GM21717 (cell line): Measurements from ENCODE around the gene ELL2.

Experiments
- ATAC-seq: cut with Tn5 transposase; IDR thresholded peaks from one replicate; pipeline ENCODE4 v1.9.1; 2021; ENCODE audit warnings: mild to moderate bottlenecking, moderate library complexity; ENCODE audit not compliant: unreplicated experiment

ELL2 gene

GRCh38 chr5:95961617-95962474 is at the start of gene ELL2:
ELL2 (minus strand) TSS chr5:95961851; CDS start chr5:95961721, 130 bp downstream.
- peak; percentile 91 for ATAC-seq

- no peak for ATAC-seq
These were observed 47.5 kb upstream of the ELL2 start for GRCh38 chr5:96008987-96009647.

GRCh38 chr5:96008487-96008886 is 46.8 kb upstream of the ELL2 start:
- ATAC-seq = no peak

GRCh38 chr5:96007051-96007450 is 45.4 kb upstream of the ELL2 start:
- ATAC-seq = no peak

- no peak for ATAC-seq
These were observed 44.6 kb upstream of the ELL2 start for GRCh38 chr5:96006291-96006690.

- ATAC-seq = no peak
These were observed 43.1 kb upstream of the ELL2 start for GRCh38 chr5:96004754-96005153.

- no peak for ATAC-seq
These were observed 42.4 kb upstream of the ELL2 start for GRCh38 chr5:96004087-96004486.

GRCh38 chr5:96001262-96001661 is 39.6 kb upstream of the ELL2 start:
- ATAC-seq = no peak

- no peak for ATAC-seq
These were observed 38.7 kb upstream of the ELL2 start for GRCh38 chr5:96000308-96000707.

GRCh38 chr5:95996904-95997723 is 35.5 kb upstream of the ELL2 start:
- no peak for ATAC-seq

- no peak for ATAC-seq
These were observed 34.4 kb upstream of the ELL2 start for GRCh38 chr5:95995962-95996489.

GRCh38 chr5:95993776-95994175 is 32.1 kb upstream of the ELL2 start:
- no peak for ATAC-seq

- no peak for ATAC-seq
These were observed 31.6 kb upstream of the ELL2 start for GRCh38 chr5:95993266-95993665.

- ATAC-seq = no peak
These were observed 27.8 kb upstream of the ELL2 start for GRCh38 chr5:95989283-95990048.

GRCh38 chr5:95988877-95989276 is 27.2 kb upstream of the ELL2 start:
- ATAC-seq = no peak

- no peak for ATAC-seq
These were observed 26.4 kb upstream of the ELL2 start for GRCh38 chr5:95988094-95988493.

- ATAC-seq = no peak
These were observed 25.4 kb upstream of the ELL2 start for GRCh38 chr5:95986937-95987520.

GRCh38 chr5:95986001-95986400 is 24.4 kb upstream of the ELL2 start:
- ATAC-seq = no peak

GRCh38 chr5:95985249-95985648 is 23.6 kb upstream of the ELL2 start:
- no peak for ATAC-seq

- ATAC-seq = no peak
These were observed 22.8 kb upstream of the ELL2 start for GRCh38 chr5:95984287-95984938.
